Liver (tissue), 9 donors: ENCODE measurements around the gene ANKRD44. TPM values are rescaled to one million over a fixed set of nuclear protein-coding genes. Genes with fewer than 3 reads are reported as not detected.

Experiments
- DNase-seq: peaks from one replicate; pipeline ENCODE4 v3.0.0-alpha.2; 2017; ENCODE audit warnings: low spot score
- H3K27ac ChIP-seq, 2 donors: one replicate each; pipeline ENCODE4 v1.7.0; 2013; ENCODE audit warnings: inconsistent platforms in 2 of 2, low read length in 2 of 2, control low read depth in 1 of 2, low read depth in 1 of 2, mild to moderate bottlenecking in 1 of 2
- H3K27me3 ChIP-seq, 4 donors: one replicate each; pipeline versions ENCODE4 v1.6.1 to v1.7.0; 2013; ENCODE audit warnings: low read length in 3 of 4, inconsistent platforms in 1 of 4, mild to moderate bottlenecking in 1 of 4, moderate library complexity in 1 of 4; ENCODE audit not compliant: control insufficient read depth in 4 of 4, insufficient read depth in 4 of 4
- H3K36me3 ChIP-seq, 4 donors: one replicate each; pipeline versions ENCODE4 v1.6.1 to v1.7.0; 2013; ENCODE audit warnings: low read length in 3 of 4, mild to moderate bottlenecking in 3 of 4, low read depth in 1 of 4, moderate library complexity in 1 of 4; ENCODE audit not compliant: control insufficient read depth in 4 of 4, insufficient read depth in 3 of 4
- H3K4me1 ChIP-seq, 4 donors: one replicate each; pipeline versions ENCODE4 v1.6.1 to v1.7.0; 2013; ENCODE audit warnings: low read length in 3 of 4, mild to moderate bottlenecking in 3 of 4, moderate library complexity in 1 of 4; ENCODE audit not compliant: control insufficient read depth in 4 of 4, insufficient read depth in 4 of 4
- H3K4me3 ChIP-seq, 3 donors: one replicate each; pipeline versions ENCODE4 v1.6.1 to v1.7.0; 2013; ENCODE audit warnings: low read length in 3 of 3, control low read depth in 1 of 3, low read depth in 1 of 3, mild to moderate bottlenecking in 1 of 3
- H3K9ac ChIP-seq, 2 donors: one replicate each; pipeline ENCODE4 v1.7.0; 2013; ENCODE audit warnings: low read length in 2 of 2, mild to moderate bottlenecking in 2 of 2, moderate library complexity in 2 of 2, control low read depth in 1 of 2, low read depth in 1 of 2
- H3K9me3 ChIP-seq, 4 donors: one replicate each; pipeline versions ENCODE4 v1.6.1 to v1.7.0; 2013; ENCODE audit warnings: low read length in 3 of 4; ENCODE audit not compliant: control insufficient read depth in 4 of 4
- ATF3 ChIP-seq: IDR thresholded peaks from 2 replicates; pipeline ENCODE4 v1.6.1; 2016; ENCODE audit warnings: antibody characterized with exemption
- CTCF ChIP-seq: fragments of 150-350 bp; IDR thresholded peaks from 2 replicates; pipeline ENCODE4 v1.5.1; 2017; ENCODE audit warnings: improper control_type of control experiment, low read depth, low read length; ENCODE audit not compliant: missing input control
- EGR1 ChIP-seq, 2 donors: IDR thresholded peaks; 2 replicates each; pipeline ENCODE4 v1.6.1; 2016 to 2018; ENCODE audit warnings: antibody characterized with exemption in 2 of 2, low read depth in 2 of 2
- FOXA1 ChIP-seq: IDR thresholded peaks from 2 replicates; pipeline ENCODE4 v1.6.1; 2016; ENCODE audit warnings: antibody characterized with exemption
- FOXA2 ChIP-seq: IDR thresholded peaks from 2 replicates; pipeline ENCODE4 v1.6.1; 2016; ENCODE audit warnings: antibody characterized with exemption
- GABPA ChIP-seq, 2 donors: IDR thresholded peaks in 1 of 2; conservative IDR thresholded peaks in 1 of 2; 2 replicates each; pipeline ENCODE4 v1.6.1; 2016; ENCODE audit warnings: antibody characterized with exemption in 2 of 2, mild to moderate bottlenecking in 1 of 2, moderate library complexity in 1 of 2
- HNF4A ChIP-seq, 2 donors: conservative IDR thresholded peaks; 2 replicates each; pipeline ENCODE4 v1.6.1; 2016; ENCODE audit warnings: antibody characterized with exemption in 2 of 2, mild to moderate bottlenecking in 2 of 2
- HNF4G ChIP-seq: IDR thresholded peaks from 2 replicates; pipeline ENCODE4 v1.6.1; 2016; ENCODE audit warnings: antibody characterized with exemption
- JUND ChIP-seq, 2 donors: IDR thresholded peaks; 2 replicates each; pipeline ENCODE4 v1.6.1; 2016; ENCODE audit warnings: antibody characterized with exemption in 2 of 2
- MAX ChIP-seq: IDR thresholded peaks from 2 replicates; pipeline ENCODE4 v1.6.1; 2016; ENCODE audit warnings: antibody characterized with exemption
- NR2F2 ChIP-seq: IDR thresholded peaks from 2 replicates; pipeline ENCODE4 v1.6.1; 2016; ENCODE audit warnings: antibody characterized with exemption
- RAD21 ChIP-seq, 2 donors: IDR thresholded peaks; 2 replicates each; pipeline ENCODE4 v1.6.1; 2016; ENCODE audit warnings: antibody characterized with exemption in 2 of 2, mild to moderate bottlenecking in 2 of 2
- REST ChIP-seq: IDR thresholded peaks from 2 replicates; pipeline ENCODE4 v1.6.1; 2016; ENCODE audit warnings: antibody characterized with exemption, mild to moderate bottlenecking
- RXRA ChIP-seq, 2 donors: IDR thresholded peaks; 2 replicates each; pipeline ENCODE4 v1.6.1; 2017 to 2018; ENCODE audit warnings: antibody characterized with exemption in 2 of 2, mild to moderate bottlenecking in 1 of 2
- SP1 ChIP-seq: IDR thresholded peaks from 2 replicates; pipeline ENCODE4 v1.6.1; 2018; ENCODE audit warnings: antibody characterized with exemption, mild to moderate bottlenecking
- TAF1 ChIP-seq: conservative IDR thresholded peaks from 2 replicates; pipeline ENCODE4 v1.6.1; 2016; ENCODE audit warnings: antibody characterized with exemption, mild to moderate bottlenecking
- YY1 ChIP-seq: IDR thresholded peaks from 2 replicates; pipeline ENCODE4 v1.6.1; 2016; ENCODE audit warnings: antibody characterized with exemption, mild to moderate bottlenecking
- ZBTB33 ChIP-seq: IDR thresholded peaks from 2 replicates; pipeline ENCODE4 v1.6.1; 2016; ENCODE audit warnings: antibody characterized with exemption
- WGBS: extraction: QIAGEN DNeasy Blood & Tissue Kit; methylation state at CpG from one replicate; pipeline ENCODE4 v1.1.7; 2013; 5-methylcytosine and 5-hydroxymethylcytosine counted together
- polyA plus RNA-seq, 2 donors: library from polyadenylated mRNA; stranded (reverse) in 1 of 2; unstranded in 1 of 2; fragments of 200-250 nt in 1 of 2; fragments of >200 nt in 1 of 2; fragmentation: Nextera tagmentation in 1 of 2; extraction: Ambion mirVana in 1 of 2; gene quantifications; one replicate each; pipeline versions ENCODE4 v1.2.1 to v1.2.3, GENCODE V29; 2013 to 2015
- total RNA-seq, 2 donors: library from RNA; depleted of rRNA; stranded (reverse); fragments of >200 nt; gene quantifications; one replicate each; pipeline ENCODE4 v1.2.3, GENCODE V29; 2014
- donor health status: healthy.
- donor health status: healthy.
- donor health status: healthy.
- donor health status: healthy.
- donor health status: healthy.

ANKRD44 gene
- total RNA-seq (10 to 100 TPM in 1 of 2 donors, 1 to 10 TPM in 1; 7.2 to 18.2 TPM), polyA plus RNA-seq (1 to 10 TPM; 3.8 to 6.4 TPM)

GRCh38 chr2:197310271-197310985, at the start of gene ANKRD44:
Gene ANKRD44 (minus strand): TSS chr2:197310780. CDS start chr2:197310604, 176 bp downstream.
- under 1% methylated on average over 102 of the region's 102 CpGs for WGBS
- TF ChIP-seq TAF1 (peak; percentile 31), REST (peak; percentile 79), CTCF (peak; percentile 64), HNF4G (no peak), FOXA1 (no peak), MAX (no peak), NR2F2 (no peak), FOXA2 (no peak), SP1 (peak; percentile 5), EGR1 (IDR thresholded peaks at IDR 0.05; ENCODE audit: low read depth in 2 of 2) (no peak), ZBTB33 (no peak), HNF4A (conservative IDR thresholded peaks at IDR 0.05) (no peak), GABPA (IDR thresholded peaks at IDR 0.05 in 1 of 2, conservative IDR thresholded peaks at IDR 0.05 in 1 of 2) (peak in 1 of 2 donors; percentile 27), JUND (IDR thresholded peaks at IDR 0.05) (no peak), RAD21 (IDR thresholded peaks at IDR 0.05) (peak; percentile 53 to 71), ATF3 (no peak), YY1 (peak; percentile 50), RXRA (IDR thresholded peaks at IDR 0.05) (no peak)
- no peaks in the 10 kb centered on the region for H3K36me3 ChIP-seq

More at GRCh38 chr2:197310271-197310985, at the start of gene ANKRD44:
- H3K9ac ChIP-seq, result peak within 1 kb of the TSS; percentile 73 to 90
- H3K27ac ChIP-seq, result peak within 1 kb of the TSS; percentile 86 to 92
- H3K27me3 ChIP-seq, result no peaks in the 10 kb centered on the region
- no peaks in the 10 kb centered on the region for H3K9me3 ChIP-seq
- peak within 1 kb of the TSS; percentile 74 to 95 (median 93) for H3K4me3 ChIP-seq
- peak; percentile 74 for DNase-seq
- peaks cover 0 to 2% (median 0%) of the 10 kb centered on the region in 4 donors for H3K4me1 ChIP-seq
